ENCODE data around the gene NGFR.

The NGFR gene

DNA sequence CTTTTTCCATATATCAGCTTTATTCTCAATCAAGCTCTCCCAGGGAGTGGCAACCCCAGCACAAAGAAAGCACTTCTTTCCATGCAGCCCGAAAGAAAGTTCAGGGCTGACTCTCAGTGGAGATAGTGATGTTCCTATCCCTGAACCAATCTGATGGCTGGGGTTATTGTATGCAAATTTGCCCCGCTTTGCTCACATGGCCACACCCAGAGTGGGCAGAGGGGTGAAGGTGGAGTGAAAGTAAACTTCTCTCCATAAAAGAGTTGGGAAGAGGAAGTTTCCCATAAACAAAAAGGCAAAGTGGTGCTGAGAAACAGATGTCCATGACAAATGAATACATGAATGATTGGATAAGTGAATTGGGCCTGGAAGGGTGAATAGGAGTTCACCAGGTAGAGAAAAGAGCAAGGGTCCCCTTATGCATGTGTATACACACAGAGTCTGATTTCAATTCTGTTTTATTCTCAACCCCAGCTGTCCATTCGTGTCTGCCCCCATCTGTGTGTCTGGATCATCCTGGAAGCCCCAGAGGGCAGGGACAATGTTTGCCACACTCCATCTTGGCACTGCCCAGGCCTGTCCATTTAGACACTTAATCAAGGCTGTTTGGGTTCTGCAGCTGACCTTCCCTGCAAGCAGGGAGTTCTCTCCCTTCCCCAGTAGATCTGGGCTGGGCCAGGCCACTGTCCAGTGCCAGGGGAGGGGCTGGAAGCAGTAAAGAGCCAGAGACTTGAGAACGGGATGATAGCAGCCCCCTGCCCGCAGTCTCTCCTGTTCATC, 14.1 kb upstream of the NGFR start:
- Histone ChIP-seq H3K27me3 (replicated peaks; ENCODE audit: control insufficient read depth, insufficient read depth, low read length) (peaks cover 6% of the 10 kb centered on the region), H3K36me3 (ENCODE audit: control insufficient read depth, insufficient read depth, low read length) (no peaks in the 10 kb centered on the region), H3K4me3 (replicated peaks; ENCODE audit: low read depth, low read length) (no peak overlapping the region)
- TF ChIP-seq, protein P1, sequence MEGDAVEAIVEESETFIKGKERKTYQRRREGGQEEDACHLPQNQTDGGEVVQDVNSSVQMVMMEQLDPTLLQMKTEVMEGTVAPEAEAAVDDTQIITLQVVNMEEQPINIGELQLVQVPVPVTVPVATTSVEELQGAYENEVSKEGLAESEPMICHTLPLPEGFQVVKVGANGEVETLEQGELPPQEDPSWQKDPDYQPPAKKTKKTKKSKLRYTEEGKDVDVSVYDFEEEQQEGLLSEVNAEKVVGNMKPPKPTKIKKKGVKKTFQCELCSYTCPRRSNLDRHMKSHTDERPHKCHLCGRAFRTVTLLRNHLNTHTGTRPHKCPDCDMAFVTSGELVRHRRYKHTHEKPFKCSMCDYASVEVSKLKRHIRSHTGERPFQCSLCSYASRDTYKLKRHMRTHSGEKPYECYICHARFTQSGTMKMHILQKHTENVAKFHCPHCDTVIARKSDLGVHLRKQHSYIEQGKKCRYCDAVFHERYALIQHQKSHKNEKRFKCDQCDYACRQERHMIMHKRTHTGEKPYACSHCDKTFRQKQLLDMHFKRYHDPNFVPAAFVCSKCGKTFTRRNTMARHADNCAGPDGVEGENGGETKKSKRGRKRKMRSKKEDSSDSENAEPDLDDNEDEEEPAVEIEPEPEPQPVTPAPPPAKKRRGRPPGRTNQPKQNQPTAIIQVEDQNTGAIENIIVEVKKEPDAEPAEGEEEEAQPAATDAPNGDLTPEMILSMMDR (IDR thresholded peaks at IDR 0.05; ENCODE audit: insufficient read depth, low read length, poor library complexity, severe bottlenecking), result no peak
- DNase-seq (ENCODE audit: extremely low read depth, insufficient read length), result no peak

- H3K27me3 ChIP-seq (replicated peaks; ENCODE audit: control insufficient read depth, insufficient read depth, low read length), result peaks cover 9% of the 10 kb centered on the region
- TF ChIP-seq, protein P1 (IDR thresholded peaks at IDR 0.05; ENCODE audit: insufficient read depth, low read length, poor library complexity, severe bottlenecking), result no peak
- H3K4me3 ChIP-seq (replicated peaks; ENCODE audit: low read depth, low read length), result no peak overlapping the region
- DNase-seq (ENCODE audit: extremely low read depth, insufficient read length), result no peak
- no peaks in the 10 kb centered on the region for H3K36me3 ChIP-seq (ENCODE audit: control insufficient read depth, insufficient read depth, low read length)
Observed at GRCh38 chr17:49482144-49482817, 12.8 kb upstream of the NGFR start.

- H3K27me3 ChIP-seq (replicated peaks; ENCODE audit: control insufficient read depth, insufficient read depth, low read length), result peaks cover 7% of the 10 kb centered on the region
- TF ChIP-seq, protein P1 (IDR thresholded peaks at IDR 0.05; ENCODE audit: insufficient read depth, low read length, poor library complexity, severe bottlenecking), result no peak
Observed at GRCh38 chr17:49483599-49484509, 11.2 kb upstream of the NGFR start.

GRCh38 chr17:49484588-49484987, 10.5 kb upstream of the NGFR start:
- Histone ChIP-seq H3K4me3 (replicated peaks; ENCODE audit: low read depth, low read length) (no peak overlapping the region), H3K36me3 (ENCODE audit: control insufficient read depth, insufficient read depth, low read length) (no peaks in the 10 kb centered on the region), H3K27me3 (replicated peaks; ENCODE audit: control insufficient read depth, insufficient read depth, low read length) (peaks cover 7% of the 10 kb centered on the region)
- TF ChIP-seq, protein P1 (IDR thresholded peaks at IDR 0.05; ENCODE audit: insufficient read depth, low read length, poor library complexity, severe bottlenecking), result no peak
- no peak for DNase-seq (ENCODE audit: extremely low read depth, insufficient read length)

More at GRCh38 chr17:49483599-49484509, 11.2 kb upstream of the NGFR start:
- Histone ChIP-seq H3K4me3 (replicated peaks; ENCODE audit: low read depth, low read length) (no peak overlapping the region), H3K36me3 (ENCODE audit: control insufficient read depth, insufficient read depth, low read length) (no peaks in the 10 kb centered on the region)
- DNase-seq (ENCODE audit: extremely low read depth, insufficient read length), result no peak

GRCh38 chr17:49486012-49486641, 9.0 kb upstream of the NGFR start:
- Histone ChIP-seq H3K27me3 (replicated peaks; ENCODE audit: control insufficient read depth, insufficient read depth, low read length) (peaks cover 8% of the 10 kb centered on the region), H3K4me3 (replicated peaks; ENCODE audit: low read depth, low read length) (no peak overlapping the region), H3K36me3 (ENCODE audit: control insufficient read depth, insufficient read depth, low read length) (no peaks in the 10 kb centered on the region)
- DNase-seq (ENCODE audit: extremely low read depth, insufficient read length), result no peak
- TF ChIP-seq, protein P1 (IDR thresholded peaks at IDR 0.05; ENCODE audit: insufficient read depth, low read length, poor library complexity, severe bottlenecking), result no peak
